SK-N-SH (cell line): ENCODE data around the gene SECTM1.

Experiments used
- POLR2AphosphoS5 ChIP-seq: IDR thresholded peaks from 2 replicates; pipeline ENCODE4 v1.6.1; 2012; ENCODE audit warnings: low read depth, low read length
- RAD21 ChIP-seq: IDR thresholded peaks from 2 replicates; pipeline ENCODE4 v1.6.1; 2012; ENCODE audit warnings: mild to moderate bottlenecking, low read length

DNA sequence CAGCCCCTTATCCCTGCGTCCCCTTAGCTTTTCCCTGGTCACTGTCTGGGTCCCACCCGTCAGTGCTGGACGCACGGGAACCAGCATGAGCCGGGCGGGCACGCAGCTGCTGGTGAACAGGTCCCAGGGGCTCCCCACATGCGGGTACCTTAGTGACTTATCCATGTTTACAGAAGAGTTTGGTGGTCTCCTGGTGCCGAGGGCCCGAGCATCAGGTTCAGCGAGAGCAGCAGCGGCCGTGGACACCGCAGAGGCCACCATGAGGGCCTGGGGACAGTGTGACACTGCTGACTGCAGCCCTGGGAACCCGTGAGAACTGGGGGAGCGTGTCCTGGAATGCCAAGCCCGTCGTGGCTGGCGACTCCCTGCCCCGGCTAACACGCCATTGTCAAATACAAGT is 22.7 kb downstream of the SECTM1 start:
- TF ChIP-seq POLR2AphosphoS5, result no peak
- no peak for TF ChIP-seq RAD21
